Femur (tissue), 1 donor: ENCODE measurements around the gene GAS7.
A peak's percentile ranks its signal among the peaks of the same experiment; 100 is the strongest.
"Not testable (repeated sequence)": the region's sequence is repeated elsewhere in the genome, so short reads cannot be mapped to it uniquely, and the experiment has no call there.

ENCODE experiments used
- DNase-seq: peaks from one replicate; pipeline ENCODE4 v3.0.0-alpha.2; 2017

The GAS7 gene

GRCh38 chr17:9935408-9935807, 263.0 kb downstream of the GAS7 start:
- DNase-seq: no peak

GRCh38 chr17:9934331-9934730, 264.1 kb downstream of the GAS7 start:
- DNase-seq: peak; percentile 40

- no peak for DNase-seq
These were observed 265.9 kb downstream of the GAS7 start for GRCh38 chr17:9932491-9932890.

- peak; percentile 67 for DNase-seq
These were observed 267.2 kb downstream of the GAS7 start for GRCh38 chr17:9931144-9931741.

DNA sequence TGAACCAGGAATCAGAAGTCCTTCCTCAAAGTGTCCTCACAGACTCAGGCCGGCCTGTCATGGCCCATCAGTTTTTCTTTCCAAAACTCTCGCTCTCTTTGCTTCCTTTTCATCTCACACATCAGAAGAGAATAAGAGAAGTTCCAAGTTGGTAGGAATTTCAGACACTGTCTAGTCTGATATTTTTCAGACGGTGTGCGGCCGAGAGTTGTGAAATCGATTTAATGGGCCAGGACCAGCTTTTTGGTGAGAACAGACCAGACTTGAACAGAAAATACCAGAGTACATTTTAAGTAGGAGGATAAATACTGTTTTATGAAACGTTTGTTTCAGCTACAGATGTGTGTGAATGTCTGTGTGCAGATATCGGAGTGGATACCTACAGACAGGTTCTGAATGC, 268.5 kb downstream of the GAS7 start:
- DNase-seq: no peak

DNA sequence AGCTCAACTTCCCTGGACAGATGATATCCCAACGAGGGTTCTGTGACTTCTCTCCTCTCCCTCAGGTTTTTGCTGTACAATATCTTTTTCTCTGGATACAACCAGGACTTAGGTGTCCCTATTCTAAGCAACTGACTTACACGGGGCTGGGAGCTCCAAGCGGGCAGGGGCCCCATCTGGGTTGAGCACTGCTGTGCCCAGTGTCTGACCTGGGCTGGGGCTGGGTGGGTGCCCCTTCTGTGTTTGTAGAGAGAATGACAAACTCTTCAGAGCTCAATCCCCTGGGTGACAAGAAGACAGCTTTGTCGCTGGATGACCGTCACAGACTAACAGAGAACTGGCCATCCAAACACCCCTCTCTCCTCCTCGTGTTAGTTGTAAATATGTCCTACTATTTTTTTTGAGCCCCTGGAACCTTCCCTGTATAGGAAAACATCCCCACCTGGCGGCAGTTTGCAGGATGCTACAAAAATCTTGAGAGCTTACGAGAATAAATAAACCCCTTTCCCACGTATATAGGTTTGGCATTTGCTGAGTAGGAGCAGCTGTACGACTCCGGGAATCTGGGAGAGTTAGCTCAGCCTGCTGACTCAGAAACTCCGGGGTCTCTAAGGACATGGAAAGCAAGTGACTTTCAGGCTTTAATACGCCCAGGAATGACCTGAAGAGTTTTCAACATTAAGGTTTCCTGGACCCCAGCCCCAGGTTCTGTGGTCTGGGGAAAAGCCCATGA, 269.6 kb downstream of the GAS7 start:
- peak; percentile 86 for DNase-seq

DNA sequence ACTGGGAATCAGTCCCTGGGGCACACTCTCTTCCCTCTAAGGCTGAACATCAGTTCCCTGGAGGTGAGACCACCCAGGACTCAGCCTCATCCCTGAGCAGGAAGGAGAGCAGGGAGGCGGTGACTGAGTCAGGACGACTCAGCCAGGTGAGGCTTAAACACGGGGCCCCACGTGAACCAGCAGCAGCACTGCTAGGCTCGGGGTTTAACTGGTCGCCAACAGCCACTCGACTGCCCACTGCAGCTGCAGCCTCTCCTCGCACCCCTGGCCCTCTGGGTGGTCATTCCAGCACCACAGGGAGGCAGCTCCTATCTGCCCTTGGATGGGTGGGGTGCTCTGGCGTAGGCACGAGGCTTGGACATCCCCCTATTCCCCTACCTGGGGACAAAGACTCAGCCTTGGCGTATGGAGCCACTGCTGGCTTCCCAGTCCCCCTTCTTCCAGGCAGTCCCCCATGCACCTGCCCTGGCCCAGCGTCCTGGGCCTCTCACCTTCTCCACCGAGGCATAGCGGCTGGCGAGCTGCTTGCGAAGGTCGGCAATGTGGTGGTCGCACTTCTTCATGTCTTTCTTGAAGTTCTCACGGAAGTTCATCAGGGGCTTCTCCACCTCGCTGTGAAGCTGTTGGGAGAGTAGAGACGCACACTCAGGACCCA, 272.1 kb downstream of the GAS7 start:
- DNase-seq: no peak

GRCh38 chr17:9925457-9925856, 272.9 kb downstream of the GAS7 start:
- no peak for DNase-seq

GRCh38 chr17:9924735-9925191, 273.6 kb downstream of the GAS7 start:
- no peak for DNase-seq

DNA sequence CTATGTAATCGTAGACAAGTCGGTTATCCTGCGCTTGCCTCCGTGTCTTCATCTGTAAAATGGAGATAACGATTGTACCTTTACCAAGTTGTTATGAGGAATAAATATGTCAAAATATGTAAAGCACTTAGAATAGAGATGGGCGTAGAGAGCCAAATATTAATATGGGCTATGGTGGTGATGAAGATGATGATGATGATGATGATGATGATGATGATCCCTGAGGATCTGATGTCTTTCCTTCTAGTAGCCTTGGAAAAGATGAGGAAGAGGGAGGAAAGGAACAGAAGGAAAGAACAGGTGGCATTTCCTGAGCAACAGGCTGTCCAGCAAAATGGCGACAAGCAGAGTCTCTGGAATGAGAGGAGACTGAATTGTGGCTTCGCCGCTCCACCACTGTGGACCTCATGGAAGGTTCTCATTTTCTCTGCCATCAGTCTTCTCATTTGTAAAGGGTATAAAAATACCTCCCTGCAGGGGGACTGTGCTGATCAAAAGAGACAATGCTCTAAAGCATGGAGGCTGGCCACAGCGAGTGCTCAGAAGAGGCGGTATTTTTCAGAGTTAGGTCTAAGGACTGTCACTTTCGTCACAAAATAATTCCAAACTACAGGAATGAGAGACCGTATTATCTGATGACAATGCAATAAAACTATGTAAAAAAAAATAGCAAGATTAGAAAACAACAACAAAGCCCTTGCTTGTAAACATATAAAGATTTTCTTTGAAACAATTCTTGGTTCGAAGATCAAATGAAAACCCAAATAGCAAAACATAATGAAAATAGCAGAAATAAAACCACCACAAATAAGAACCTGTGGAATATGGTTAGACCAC, 276.2 kb downstream of the GAS7 start:
- DNase-seq: no peak

GRCh38 chr17:9921216-9921615, 277.2 kb downstream of the GAS7 start:
- DNase-seq: not testable (repeated sequence)

- DNase-seq: no peak
These were observed 279.5 kb downstream of the GAS7 start for GRCh38 chr17:9918804-9919352.

DNA sequence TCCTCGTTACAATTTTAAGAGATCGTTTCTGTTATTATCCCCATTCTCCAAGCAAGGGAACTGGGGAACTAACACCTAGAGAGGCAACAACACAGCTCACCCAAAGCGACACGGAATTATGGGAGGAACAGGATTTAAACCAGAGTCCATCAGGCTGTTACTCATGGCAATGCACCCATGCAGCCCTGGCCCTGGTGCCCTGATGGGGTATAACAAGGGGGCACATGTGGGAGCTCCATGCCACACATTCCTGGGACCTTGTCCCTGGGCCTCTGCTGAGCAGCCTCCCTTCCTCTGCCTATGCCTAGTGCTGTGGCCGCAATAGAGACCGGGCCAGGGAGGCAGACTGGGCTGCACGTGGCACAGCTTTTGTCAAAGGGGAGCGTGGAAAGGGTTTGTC, 280.1 kb downstream of the GAS7 start:
- DNase-seq: no peak

DNA sequence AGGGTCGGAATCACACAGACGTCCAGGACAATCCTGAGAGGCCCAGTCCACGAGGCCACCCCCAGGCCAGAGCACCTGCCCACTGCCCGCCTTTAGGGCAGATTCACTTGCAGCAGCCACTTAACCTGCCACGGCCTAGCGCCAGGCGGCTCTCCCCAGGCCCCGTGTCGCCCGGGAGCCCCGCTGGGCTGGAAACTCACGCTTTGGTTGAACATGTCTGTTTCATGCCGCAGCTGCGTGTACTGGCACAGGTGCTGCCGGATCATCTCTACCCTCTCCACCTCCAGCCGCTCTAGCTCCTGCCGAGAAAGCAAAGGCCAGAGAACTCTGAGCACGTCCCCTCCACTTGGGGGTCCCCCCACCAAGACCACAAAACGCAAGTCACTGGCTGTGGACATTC, 280.6 kb downstream of the GAS7 start:
- no peak for DNase-seq

GRCh38 chr17:9917131-9917530, 281.3 kb downstream of the GAS7 start:
- DNase-seq: no peak

DNA sequence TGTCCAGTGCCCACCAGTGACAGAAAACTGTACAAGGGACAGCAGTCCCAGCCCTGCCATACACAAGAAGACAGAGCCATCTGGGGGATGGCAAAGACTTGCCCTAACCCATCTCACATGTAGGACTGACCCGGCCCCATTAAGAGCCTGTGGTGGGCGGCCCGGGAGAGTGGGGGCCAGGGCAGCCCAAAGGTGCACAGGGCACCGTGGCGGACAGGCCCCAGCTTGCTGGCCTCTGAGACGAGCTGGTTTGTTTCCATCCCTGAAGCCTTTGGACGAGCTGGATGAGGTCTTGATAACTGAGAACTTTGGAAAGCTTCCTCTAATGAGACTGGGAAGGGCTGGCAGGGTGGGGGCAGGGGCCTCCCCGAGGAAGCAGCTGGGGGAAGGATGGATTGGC, 282.3 kb downstream of the GAS7 start:
- no peak for DNase-seq

DNA sequence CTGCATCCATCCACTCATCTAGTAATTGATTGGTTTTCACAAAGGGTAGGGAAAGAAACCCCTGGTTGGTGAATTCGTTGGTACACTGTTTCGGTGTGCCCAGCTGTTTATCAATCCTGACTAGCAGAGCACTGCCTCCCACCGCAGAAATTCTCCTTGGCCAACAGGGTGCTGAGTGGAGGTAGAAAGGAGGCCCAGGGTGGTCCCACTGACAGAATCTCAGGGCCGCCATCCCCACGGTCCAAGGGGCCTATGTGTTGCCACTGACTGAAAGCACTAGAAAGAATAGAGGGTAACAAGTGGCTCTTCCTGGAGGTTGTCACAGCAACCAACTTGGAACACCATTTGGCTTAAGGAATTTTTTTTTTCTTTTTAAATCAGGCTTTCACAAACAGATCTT, 284.9 kb downstream of the GAS7 start:
- no peak for DNase-seq

DNA sequence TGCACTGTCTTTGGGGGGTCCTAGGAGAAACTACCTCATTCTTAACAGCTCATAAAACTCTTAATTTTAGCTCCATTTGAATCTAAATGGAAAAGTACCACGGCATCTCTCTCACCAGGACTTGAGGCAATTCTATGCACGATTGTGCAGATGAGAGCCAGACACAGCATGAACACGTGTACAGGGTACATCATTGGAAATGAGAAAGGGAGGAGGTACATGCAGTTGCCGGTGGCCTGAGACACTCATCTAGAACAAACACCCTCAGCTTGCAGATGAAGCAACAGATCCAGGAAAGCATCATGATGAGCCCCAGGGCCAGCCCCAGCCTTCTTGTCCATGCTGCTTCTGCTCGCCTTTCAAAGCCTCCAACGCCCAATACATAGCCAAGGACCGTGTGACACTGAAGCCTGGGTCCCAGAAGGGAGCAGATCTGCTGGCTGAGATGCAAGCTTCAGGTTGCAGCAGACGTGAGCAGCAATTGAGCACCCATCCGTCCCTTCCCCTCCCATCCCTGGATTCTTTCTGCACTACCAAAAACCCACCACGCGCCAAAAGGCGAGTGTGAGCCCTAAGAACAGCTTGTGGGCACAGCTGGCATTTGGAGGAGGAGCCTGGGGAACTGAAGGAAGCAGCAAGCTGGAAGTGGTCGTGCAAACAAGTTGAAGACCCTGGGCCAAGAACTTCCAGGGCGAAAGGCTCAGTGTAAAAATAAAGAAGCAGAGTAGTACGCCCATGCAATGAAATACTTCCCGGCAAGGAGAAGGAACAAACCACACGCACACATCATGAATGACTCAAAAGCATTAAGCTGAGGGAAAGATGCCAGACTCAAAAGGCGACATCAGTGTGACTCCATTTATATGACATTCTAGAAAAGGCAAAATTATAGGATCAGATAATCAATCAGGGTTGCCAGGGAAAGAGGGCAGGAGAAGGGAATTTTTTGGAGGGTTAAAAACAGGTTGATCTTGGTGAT, 286.0 kb downstream of the GAS7 start:
- no peak for DNase-seq

DNA sequence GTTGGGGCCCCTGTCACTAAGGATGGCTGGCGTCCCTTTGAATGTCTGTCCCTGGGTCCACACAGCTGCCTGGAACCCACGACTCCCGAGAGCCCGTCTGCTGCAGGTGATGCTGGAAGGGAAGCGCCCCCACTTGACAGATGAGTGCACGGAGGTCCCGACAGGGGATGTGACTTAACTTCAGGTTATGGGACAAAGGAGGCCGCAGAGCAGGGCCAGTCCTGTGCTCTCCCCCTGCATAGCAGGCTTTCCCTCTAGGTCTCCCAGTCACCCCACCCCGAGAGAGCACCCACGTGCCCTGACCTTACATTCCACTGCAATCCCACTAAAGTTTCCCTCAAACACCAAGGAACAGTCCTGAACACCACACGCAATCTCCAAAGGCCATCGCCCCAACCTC, 287.3 kb downstream of the GAS7 start:
- no peak for DNase-seq

GRCh38 chr17:9908649-9909042, 289.8 kb downstream of the GAS7 start:
- DNase-seq: no peak

- DNase-seq: no peak
These were observed 290.3 kb downstream of the GAS7 start for GRCh38 chr17:9907883-9908648.
